ENCODE results near the gene IL17RC. TPM values are rescaled to one million over a fixed set of nuclear protein-coding genes. Genes with fewer than 3 reads are reported as not detected.

IL17RC gene
- total RNA-seq, 1 experiment from 2014 or later = 17.6 TPM

- Histone ChIP-seq H4K20me1 (ENCODE audit: insufficient read depth) (no peaks in the 10 kb centered on the region), H2AFZ (ENCODE audit: low read depth, low read length, poor library complexity, severe bottlenecking) (no peak within 1 kb of the TSS), H3K27ac (ENCODE audit: low read depth, low read length) (no peak within 1 kb of the TSS), H3K4me1 (ENCODE audit: control insufficient read depth in 1 of 2, insufficient read depth in 2 of 2, low read length in 2 of 2) (peaks cover 14 to 41% of the 10 kb centered on the region in 2 experiments), H3K36me3 (ENCODE audit: control insufficient read depth in 1 of 2, insufficient read depth in 2 of 2, low read length in 2 of 2) (no peaks in the 10 kb centered on the region), H3K9ac (ENCODE audit: low read length) (no peak within 1 kb of the TSS), H3K79me2 (ENCODE audit: insufficient read depth, low read length) (no peaks in the 10 kb centered on the region), H3K9me3 (ENCODE audit: control insufficient read depth in 1 of 2, insufficient read depth in 1 of 2, low read depth in 1 of 2, low read length in 2 of 2) (no peaks in the 10 kb centered on the region), H3K9me2 (ENCODE audit: insufficient read depth) (no peaks in the 10 kb centered on the region), H3K27me3 (ENCODE audit: insufficient read depth, low read length) (no peaks in the 10 kb centered on the region), H3K4me2 (ENCODE audit: low read length) (peak within 1 kb of the TSS; percentile 10), H3K4me3 (replicated peaks in 1 of 2; ENCODE audit: low read depth in 1 of 2, low read length in 2 of 2) (no peak within 1 kb of the TSS)
- RAD21 ChIA-PET (ENCODE audit: low non-redundant PET in 1 of 2, low total read pairs in 2 of 2, uncharacterized antibody in 2 of 2, unreplicated experiment in 2 of 2) = no interaction called here
- intact Hi-C loops (cut with micrococcal nuclease) = no loop called here
- CTCF ChIA-PET = no interaction called here
- no peak for ATAC-seq
- TF ChIP-seq EZH2phosphoT487 (IDR thresholded peaks at IDR 0.05; ENCODE audit: borderline replicate concordance) (no peak), ELF1 (IDR thresholded peaks at IDR 0.05; ENCODE audit: borderline replicate concordance, low read depth) (no peak), CTCF (IDR thresholded peaks at IDR 0.05 in 2 of 3, conservative IDR thresholded peaks at IDR 0.05 in 1 of 3; ENCODE audit: borderline replicate concordance in 1 of 3, insufficient read depth in 1 of 3, low read depth in 2 of 3, low read length in 2 of 3) (no peak), CEBPB (IDR thresholded peaks at IDR 0.05; ENCODE audit: low read depth) (no peak), POLR2A (IDR thresholded peaks at IDR 0.05; ENCODE audit: borderline replicate concordance, extremely low read depth, insufficient read depth, insufficient read length) (no peak)
- no peak for DNase-seq (ENCODE audit: low read depth, low spot score)
- POLR2A ChIA-PET = interaction anchor here (1.1 kb wide), 1 partner anchor 18 kb away, joined by 3 read pairs; no protein-coding TSS in a partner anchor
- no TSS peak for BruUV-seq (replicated peaks)
Measured at GRCh38 chr3:9879830-9880549, 36.9 kb upstream of the IL17RC start, which contains the start of gene CIDEC. Gene CIDEC (minus strand): TSS chr3:9880253. CDS start chr3:9878486, 1,767 bp downstream.

- intact Hi-C loops (cut with micrococcal nuclease) = no loop called here
- TF ChIP-seq ATF3 (IDR thresholded peaks at IDR 0.05) (no peak), CBX3 (IDR thresholded peaks at IDR 0.05; ENCODE audit: low read depth) (no peak), JUND (IDR thresholded peaks at IDR 0.05) (no peak), ZFX (IDR thresholded peaks at IDR 0.05) (no peak), REST (IDR thresholded peaks at IDR 0.05; ENCODE audit: low read depth) (no peak), EGR1 (IDR thresholded peaks at IDR 0.05; ENCODE audit: low read depth) (no peak)
- H3K9me2 ChIP-seq (ENCODE audit: insufficient read depth) = no peaks in the 10 kb centered on the region
- H4K20me1 ChIP-seq (ENCODE audit: insufficient read depth) = no peaks in the 10 kb centered on the region
- H3K36me3 ChIP-seq (ENCODE audit: control insufficient read depth in 1 of 2, insufficient read depth in 2 of 2, low read length in 2 of 2) = no peaks in the 10 kb centered on the region
- no peak overlapping the region for H3K4me3 ChIP-seq (replicated peaks in 1 of 2; ENCODE audit: low read depth in 1 of 2, low read length in 2 of 2)
- no peak overlapping the region for H3K4me2 ChIP-seq (ENCODE audit: low read length)
- peaks cover 17 to 45% of the 10 kb centered on the region in 2 experiments for H3K4me1 ChIP-seq (ENCODE audit: control insufficient read depth in 1 of 2, insufficient read depth in 2 of 2, low read length in 2 of 2)
- POLR2A ChIA-PET = no interaction called here
- H3K79me2 ChIP-seq (ENCODE audit: insufficient read depth, low read length) = no peaks in the 10 kb centered on the region
- H2AFZ ChIP-seq (ENCODE audit: low read depth, low read length, poor library complexity, severe bottlenecking) = no peak overlapping the region
- H3K9me3 ChIP-seq (ENCODE audit: control insufficient read depth in 1 of 2, insufficient read depth in 1 of 2, low read depth in 1 of 2, low read length in 2 of 2) = no peaks in the 10 kb centered on the region
- no peak for ATAC-seq
- BruUV-seq (replicated peaks) = no TSS peak
- no peak for DNase-seq (ENCODE audit: low read depth, low spot score)
- H3K27me3 ChIP-seq (ENCODE audit: insufficient read depth, low read length) = no peaks in the 10 kb centered on the region
- RAD21 ChIA-PET (ENCODE audit: low non-redundant PET in 1 of 2, low total read pairs in 2 of 2, uncharacterized antibody in 2 of 2, unreplicated experiment in 2 of 2) = no interaction called here
- no peak overlapping the region for H3K27ac ChIP-seq (ENCODE audit: low read depth, low read length)
- CTCF ChIA-PET = no interaction called here
- no peak overlapping the region for H3K9ac ChIP-seq (ENCODE audit: low read length)
Measured at GRCh38 chr3:9881441-9881840, 35.5 kb upstream of the IL17RC start.
